GM12892 (cell line): Measurements from ENCODE around the gene CACNA2D3.

ENCODE experiments used
- POLR2A ChIP-seq: IDR thresholded peaks from 2 replicates; pipeline ENCODE4 v1.6.1; 2011; ENCODE audit warnings: low read depth, low read length, control low read depth
- POLR2AphosphoS5 ChIP-seq: IDR thresholded peaks from 2 replicates; pipeline ENCODE4 v1.6.1; 2011; ENCODE audit warnings: low read depth, low read length, control low read depth
- TAF1 ChIP-seq: IDR thresholded peaks from 2 replicates; pipeline ENCODE4 v1.6.1; 2011; ENCODE audit warnings: low read depth, mild to moderate bottlenecking, control low read depth, low read length, borderline replicate concordance

DNA sequence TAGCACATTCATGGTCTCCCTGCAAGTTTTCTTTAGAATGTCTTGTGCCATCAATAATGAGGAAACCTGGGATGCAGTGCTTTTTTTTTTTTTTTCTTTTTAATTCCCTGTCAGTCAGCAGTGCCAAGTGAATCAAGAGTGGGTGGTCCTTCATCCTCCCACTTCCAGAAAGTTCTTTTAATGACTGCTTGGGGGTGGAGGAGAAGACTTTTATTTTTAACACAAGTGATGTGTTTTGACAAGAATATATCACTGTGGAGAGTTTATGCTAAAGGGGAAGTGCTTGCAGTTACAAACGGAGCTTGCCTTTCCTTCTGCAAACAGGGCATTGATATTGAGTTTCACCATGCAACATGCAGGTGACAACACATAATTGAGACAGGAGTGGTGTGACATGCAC is 69.7 kb downstream of the CACNA2D3 start:
- TF ChIP-seq POLR2A (no peak), TAF1 (no peak), POLR2AphosphoS5 (no peak)
